Caco-2 (cell line): ENCODE measurements around the gene UGT1A3. TPM values are rescaled to one million over a fixed set of nuclear protein-coding genes. Genes with fewer than 3 reads are reported as not detected.

Experiments
- BruUV-seq: library from RNA; stranded (reverse); fragments of 400-500 nt; replicated peaks from 2 replicates; lab custom pipeline; 2021; lab: Mats Ljungman, UMichigan
- CTCF ChIA-PET: fragments of 300-600 bp; sonication (Branson Sonifier 250); formaldehyde crosslinking; loops from one replicate; lab custom pipeline; 2022; ENCODE audit warnings: antibody characterized with exemption; lab: Charles Lee
- POLR2A ChIA-PET: fragments of 300-600 bp; sonication (Branson Sonifier 250); formaldehyde crosslinking; loops from one replicate; lab custom pipeline; 2022; ENCODE audit warnings: antibody characterized with exemption; lab: Charles Lee
- DNase-seq, 2 experiments: peaks; one replicate each; pipeline versions ENCODE4 v3.0.0 to v3.0.0-alpha.2; 2020 to 2022
- H3K27me3 ChIP-seq: replicated peaks from 2 replicates; pipeline ENCODE4 v1.6.0; 2011; ENCODE audit warnings: low read length; ENCODE audit not compliant: control insufficient read depth, insufficient read depth
- H3K36me3 ChIP-seq: 2 replicates; pipeline ENCODE4 v1.5.1; 2011; ENCODE audit warnings: low read length; ENCODE audit not compliant: control insufficient read depth, insufficient read depth
- H3K4me1 ChIP-seq: fragments of 250-450 bp; sonication (Bioruptor Pico); 2 replicates; pipeline ENCODE4 v1.5.1; 2020; ENCODE audit warnings: mild to moderate bottlenecking
- H3K4me3 ChIP-seq: 2 replicates; pipeline ENCODE4 v1.5.1; 2011; ENCODE audit warnings: low read depth, mild to moderate bottlenecking, control low read depth, low read length
- H3K9me3 ChIP-seq: fragments of 250-450 bp; sonication (Bioruptor Pico); 2 replicates; pipeline ENCODE4 v1.5.1; 2020; ENCODE audit warnings: mild to moderate bottlenecking, moderate library complexity
- H3K27ac Mint-ChIP-seq: one replicate; pipeline ENCODE4 v1.8.0; 2022; ENCODE audit warnings: mixed read lengths; ENCODE audit not compliant: unreplicated experiment
- H3K27me3 Mint-ChIP-seq: one replicate; pipeline ENCODE4 v1.8.0; 2022; ENCODE audit warnings: mixed read lengths; ENCODE audit not compliant: insufficient read depth, unreplicated experiment
- H3K36me3 Mint-ChIP-seq: one replicate; pipeline ENCODE4 v1.8.0; 2022; ENCODE audit warnings: mild to moderate bottlenecking, mixed read lengths; ENCODE audit not compliant: insufficient read depth, unreplicated experiment
- H3K4me1 Mint-ChIP-seq: one replicate; pipeline ENCODE4 v1.8.0; 2022; ENCODE audit warnings: low read depth, mixed read lengths; ENCODE audit not compliant: unreplicated experiment
- H3K4me3 Mint-ChIP-seq: one replicate; pipeline ENCODE4 v1.8.0; 2022; ENCODE audit warnings: mild to moderate bottlenecking, moderate library complexity, mixed read lengths; ENCODE audit not compliant: unreplicated experiment
- H3K9me3 Mint-ChIP-seq: one replicate; pipeline ENCODE4 v1.8.0; 2022; ENCODE audit warnings: mixed read lengths; ENCODE audit not compliant: unreplicated experiment
- intact Hi-C: fragments of 100-400 bp; cut with micrococcal nuclease; formaldehyde crosslinking; loops from one replicate; pipeline ENCODE4 v1.10.0; 2022; ENCODE audit not compliant: unreplicated experiment
- total RNA-seq: library from RNA; stranded (reverse); gene quantifications from 2 replicates; pipeline ENCODE4 v1.2.3, GENCODE V29; 2022
- TF ChIP-seq, protein P1 (sequence below), 2 experiments: fragments of 200-600 bp in 1 of 2; IDR thresholded peaks; 1 replicate in 1 of 2; 2 replicates in 1 of 2; pipeline versions ENCODE4 v1.5.1 to v1.8.0; 2011 to 2022; ENCODE audit warnings: antibody characterized with exemption in 1 of 2, control low read depth in 1 of 2, inconsistent platforms in 1 of 2, low read depth in 1 of 2, low read length in 1 of 2, mild to moderate bottlenecking in 1 of 2, moderate library complexity in 1 of 2; ENCODE audit not compliant: insufficient read depth in 1 of 2, severe bottlenecking in 1 of 2, unreplicated experiment in 1 of 2

UGT1A3 gene
- total RNA-seq, 1 experiment from 2014 or later, result 0.64 TPM

DNA sequence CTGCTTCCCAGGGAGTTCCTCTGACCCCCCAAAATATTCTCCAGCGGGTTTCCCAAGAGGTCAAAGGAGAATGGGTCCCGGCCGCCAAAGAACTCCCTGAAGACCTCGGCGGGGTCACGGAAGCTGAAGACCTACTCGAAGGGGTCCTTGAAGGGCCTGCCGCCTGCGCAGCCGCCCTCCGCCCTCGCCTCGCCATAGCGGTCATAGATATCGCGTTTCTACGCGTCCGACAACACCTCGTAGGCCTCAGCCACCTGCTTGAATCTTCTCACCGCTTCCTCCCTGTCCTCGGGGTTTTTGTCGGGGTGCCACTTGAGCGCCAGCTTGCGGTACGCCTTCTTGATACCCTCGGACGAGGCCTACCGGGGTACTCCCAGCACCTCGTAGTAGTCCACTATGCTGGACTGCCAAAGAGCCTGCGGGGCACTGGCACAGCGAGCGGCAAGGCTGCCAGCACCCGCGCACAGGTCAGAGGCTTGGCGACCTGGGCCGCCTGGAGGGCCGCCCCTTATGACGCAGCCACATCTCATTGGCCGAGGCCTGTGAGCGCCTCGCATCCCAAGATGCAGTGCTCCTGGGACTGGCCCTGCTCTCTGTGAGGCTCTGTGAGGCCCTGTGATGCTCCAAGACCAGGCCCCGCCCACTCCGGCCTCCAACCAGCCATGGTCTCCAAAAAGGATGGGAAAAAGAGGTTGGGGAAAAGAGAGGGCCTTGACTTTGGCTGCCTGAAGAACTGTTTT, 26.2 kb downstream of the UGT1A3 start:
- H3K36me3 ChIP-seq, result no peaks in the 10 kb centered on the region
- POLR2A ChIA-PET, result no interaction called here
- TF ChIP-seq, protein P1, sequence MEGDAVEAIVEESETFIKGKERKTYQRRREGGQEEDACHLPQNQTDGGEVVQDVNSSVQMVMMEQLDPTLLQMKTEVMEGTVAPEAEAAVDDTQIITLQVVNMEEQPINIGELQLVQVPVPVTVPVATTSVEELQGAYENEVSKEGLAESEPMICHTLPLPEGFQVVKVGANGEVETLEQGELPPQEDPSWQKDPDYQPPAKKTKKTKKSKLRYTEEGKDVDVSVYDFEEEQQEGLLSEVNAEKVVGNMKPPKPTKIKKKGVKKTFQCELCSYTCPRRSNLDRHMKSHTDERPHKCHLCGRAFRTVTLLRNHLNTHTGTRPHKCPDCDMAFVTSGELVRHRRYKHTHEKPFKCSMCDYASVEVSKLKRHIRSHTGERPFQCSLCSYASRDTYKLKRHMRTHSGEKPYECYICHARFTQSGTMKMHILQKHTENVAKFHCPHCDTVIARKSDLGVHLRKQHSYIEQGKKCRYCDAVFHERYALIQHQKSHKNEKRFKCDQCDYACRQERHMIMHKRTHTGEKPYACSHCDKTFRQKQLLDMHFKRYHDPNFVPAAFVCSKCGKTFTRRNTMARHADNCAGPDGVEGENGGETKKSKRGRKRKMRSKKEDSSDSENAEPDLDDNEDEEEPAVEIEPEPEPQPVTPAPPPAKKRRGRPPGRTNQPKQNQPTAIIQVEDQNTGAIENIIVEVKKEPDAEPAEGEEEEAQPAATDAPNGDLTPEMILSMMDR (IDR thresholded peaks at IDR 0.05; ENCODE audit: insufficient read depth in 1 of 2, low read depth in 1 of 2, low read length in 1 of 2, severe bottlenecking in 1 of 2, unreplicated experiment in 1 of 2), result no peak
- H3K9me3 Mint-ChIP-seq, result peaks cover 17% of the 10 kb centered on the region
- peaks cover 14% of the 10 kb centered on the region for H3K4me1 Mint-ChIP-seq
- no peaks in the 10 kb centered on the region for H3K27me3 Mint-ChIP-seq
- BruUV-seq, result no TSS peak
- H3K4me1 ChIP-seq, result peaks cover 10% of the 10 kb centered on the region; the same call in 1 of the 2 replicates
- no peak overlapping the region for H3K27ac Mint-ChIP-seq
- peaks cover 7% of the 10 kb centered on the region for H3K9me3 ChIP-seq
- no peaks in the 10 kb centered on the region for H3K27me3 ChIP-seq
- DNase-seq, result no peak
- intact Hi-C loops, result no loop called here
- CTCF ChIA-PET, result no interaction called here
- H3K36me3 Mint-ChIP-seq, result peaks cover 6% of the 10 kb centered on the region
- H3K4me3 Mint-ChIP-seq, result no peak overlapping the region
- H3K4me3 ChIP-seq, result no peak overlapping the region

DNA sequence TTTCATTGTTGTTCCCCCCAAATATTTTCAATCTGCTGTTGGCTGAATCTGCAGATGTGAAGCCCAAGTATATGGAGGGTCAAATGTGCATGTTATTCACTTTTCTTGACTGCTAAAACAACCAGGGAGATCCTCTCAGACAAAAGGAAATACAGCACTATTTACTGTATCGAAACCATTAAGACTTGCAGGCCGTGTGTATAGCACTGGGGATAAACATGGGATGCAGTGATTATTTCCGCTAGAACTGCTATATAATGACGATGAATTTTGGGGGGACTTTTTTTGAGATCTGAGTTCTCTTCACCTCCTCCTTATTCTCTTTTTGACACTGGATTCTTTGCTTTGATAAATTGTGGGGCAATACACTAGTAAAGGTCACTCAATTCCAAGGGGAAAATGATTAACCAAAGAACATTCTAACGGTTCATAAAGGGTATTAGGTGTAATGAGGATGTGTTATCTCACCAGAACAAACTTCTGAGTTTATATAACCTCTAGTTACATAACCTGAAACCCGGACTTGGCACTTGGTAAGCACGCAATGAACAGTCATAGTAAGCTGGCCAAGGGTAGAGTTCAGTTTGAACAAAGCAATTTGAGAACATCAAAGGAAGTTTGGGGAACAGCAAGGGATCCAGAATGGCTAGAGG, 27.7 kb downstream of the UGT1A3 start:
- intact Hi-C loops, result no loop called here
- TF ChIP-seq, protein P1 (IDR thresholded peaks at IDR 0.05; ENCODE audit: insufficient read depth in 1 of 2, low read depth in 1 of 2, low read length in 1 of 2, severe bottlenecking in 1 of 2, unreplicated experiment in 1 of 2), result no peak
- Mint-ChIP-seq H3K27ac (no peak overlapping the region), H3K36me3 (peaks cover 3% of the 10 kb centered on the region), H3K4me3 (no peak overlapping the region), H3K9me3 (peaks cover 5% of the 10 kb centered on the region), H3K27me3 (no peaks in the 10 kb centered on the region), H3K4me1 (peaks cover 11% of the 10 kb centered on the region)
- Histone ChIP-seq H3K4me1 (0 out of 2 replicates have a peak, but pooled peaks cover 3% of the 10 kb centered on the region), H3K27me3 (no peaks in the 10 kb centered on the region), H3K36me3 (no peaks in the 10 kb centered on the region), H3K4me3 (no peak overlapping the region), H3K9me3 (no peaks in the 10 kb centered on the region)
- CTCF ChIA-PET, result no interaction called here
- peak; percentile 22 to 51 for DNase-seq
- POLR2A ChIA-PET, result no interaction called here
- no TSS peak for BruUV-seq

DNA sequence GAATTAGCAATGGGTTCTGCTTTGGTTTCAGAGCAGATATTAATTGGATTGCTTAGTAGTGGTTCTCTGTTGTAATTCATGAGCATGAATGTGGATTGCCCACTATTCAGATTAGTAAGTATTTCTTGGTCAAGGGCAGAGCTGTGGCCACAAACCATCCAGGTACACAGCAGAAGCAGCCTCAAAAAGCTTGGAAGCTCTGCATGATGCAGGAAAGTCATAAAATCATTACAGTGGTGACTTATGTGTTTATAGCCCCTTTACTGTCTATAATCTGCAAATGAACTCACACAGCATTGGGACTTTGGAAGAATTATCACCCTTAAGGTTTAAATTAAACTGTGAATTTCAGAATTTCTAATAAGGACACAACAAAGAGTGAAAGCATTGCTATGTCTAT, 29.3 kb downstream of the UGT1A3 start:
- no peak overlapping the region for H3K4me3 ChIP-seq
- H3K9me3 Mint-ChIP-seq, result no peaks in the 10 kb centered on the region
- DNase-seq, result no peak
- H3K36me3 ChIP-seq, result no peaks in the 10 kb centered on the region
- H3K4me1 ChIP-seq, result no peaks in the 10 kb centered on the region
- no peak overlapping the region for H3K4me3 Mint-ChIP-seq
- H3K27ac Mint-ChIP-seq, result no peak overlapping the region
- TF ChIP-seq, protein P1 (IDR thresholded peaks at IDR 0.05; ENCODE audit: insufficient read depth in 1 of 2, low read depth in 1 of 2, low read length in 1 of 2, severe bottlenecking in 1 of 2, unreplicated experiment in 1 of 2), result no peak
- CTCF ChIA-PET, result no interaction called here
- no peaks in the 10 kb centered on the region for H3K27me3 Mint-ChIP-seq
- H3K27me3 ChIP-seq, result no peaks in the 10 kb centered on the region
- intact Hi-C loops, result no loop called here
- H3K36me3 Mint-ChIP-seq, result no peaks in the 10 kb centered on the region
- BruUV-seq, result no TSS peak
- peaks cover 7% of the 10 kb centered on the region for H3K4me1 Mint-ChIP-seq
- POLR2A ChIA-PET, result no interaction called here
- no peaks in the 10 kb centered on the region for H3K9me3 ChIP-seq
